Gastroesophageal sphincter (tissue), 4 donors: ENCODE measurements around the gene TPD52L2. TPM values are rescaled to one million over a fixed set of nuclear protein-coding genes. Genes with fewer than 3 reads are reported as not detected.

Experiments used
- ATAC-seq: fragments of 150-250 bp; one replicate; pipeline ENCODE4 v1.9.1; 2016; ENCODE audit warnings: mild to moderate bottlenecking, moderate library complexity
- H3K27ac ChIP-seq, 4 donors: fragments of 200-600 bp; sonication (generic) in 3 of 4; 1 replicate in 3 of 4; 2 replicates in 1 of 4; pipeline ENCODE4 v1.5.1; 2016 to 2019
- H3K27me3 ChIP-seq: fragments of 200-600 bp; sonication (generic); one replicate; pipeline ENCODE4 v1.5.1; 2019
- H3K36me3 ChIP-seq, 2 donors: fragments of 200-600 bp; sonication (generic); one replicate each; pipeline ENCODE4 v1.5.1; 2019; ENCODE audit warnings: control low read depth in 1 of 2
- H3K4me1 ChIP-seq, 3 donors: fragments of 200-600 bp; sonication (generic); 1 replicate in 2 of 3; 2 replicates in 1 of 3; pipeline ENCODE4 v1.5.1; 2016 to 2019; ENCODE audit warnings: control low read depth in 2 of 3
- H3K4me3 ChIP-seq, 2 donors: fragments of 200-600 bp; sonication (generic); one replicate each; pipeline ENCODE4 v1.5.1; 2019; ENCODE audit warnings: mild to moderate bottlenecking in 1 of 2, moderate library complexity in 1 of 2
- H3K9me3 ChIP-seq, 3 donors: fragments of 200-600 bp; sonication (generic); one replicate each; pipeline ENCODE4 v1.5.1; 2017 to 2019; ENCODE audit warnings: control low read depth in 2 of 3
- EP300 ChIP-seq: sonication (generic); formaldehyde crosslinking; IDR thresholded peaks from one replicate; pipeline ENCODE4 v1.6.1; 2017; ENCODE audit warnings: antibody characterized with exemption, mild to moderate bottlenecking
- POLR2A ChIP-seq, 2 donors: fragments of 450-650 bp; IDR thresholded peaks; one replicate each; pipeline ENCODE4 v1.6.1; 2017; ENCODE audit warnings: antibody characterized with exemption in 2 of 2, mild to moderate bottlenecking in 2 of 2, moderate library complexity in 1 of 2
- POLR2AphosphoS5 ChIP-seq: sonication (generic); formaldehyde crosslinking; IDR thresholded peaks from one replicate; pipeline ENCODE4 v1.6.1; 2017; ENCODE audit warnings: antibody characterized with exemption
- WGBS, 2 donors: methylation state at CpG; one replicate each; pipeline ENCODE4 v1.1.5; 2018; ENCODE audit warnings: low coverage in 1 of 2; 5-methylcytosine and 5-hydroxymethylcytosine counted together
- total RNA-seq, 4 donors: library from RNA; depleted of rRNA; stranded (reverse); fragments of >200 nt; gene quantifications; one replicate each; pipeline ENCODE4 v1.1.0, GENCODE V29; 2016
- TF ChIP-seq, protein P1 (sequence below), 4 experiments: fragments of 200-600 bp in 2 of 4; fragments of 450-650 bp in 2 of 4; sonication (generic) in 1 of 4; IDR thresholded peaks; one replicate each; pipeline ENCODE4 v1.5.1; 2017 to 2019; ENCODE audit warnings: antibody characterized with exemption in 4 of 4, mild to moderate bottlenecking in 2 of 4, moderate library complexity in 2 of 4

The TPD52L2 gene
- total RNA-seq, 4 donors from 2014 or later, result 136 to 157 (median 145) TPM

DNA sequence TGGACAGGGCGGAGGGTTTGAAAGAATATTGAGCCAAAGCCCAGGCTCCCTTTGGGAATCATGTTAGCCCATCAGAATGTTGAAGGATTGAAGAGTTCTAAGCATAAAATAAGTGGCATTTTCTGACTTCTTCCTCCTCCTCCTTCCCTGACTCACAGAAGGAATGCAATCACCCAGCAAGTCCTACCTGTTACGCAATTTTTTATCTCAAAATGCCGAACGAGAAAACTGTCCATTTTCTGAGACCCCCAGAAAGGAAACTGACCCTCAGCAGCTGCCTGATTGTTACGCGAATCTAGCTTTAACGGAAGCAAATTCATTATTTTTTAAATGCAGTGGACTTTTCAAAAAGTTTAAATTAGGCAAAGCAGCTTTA is 25.1 kb downstream of the TPD52L2 start:
- H3K4me1 ChIP-seq, result peaks cover 0 to 12% (median 0%) of the 10 kb centered on the region in 3 donors
- H3K27me3 ChIP-seq, result no peaks in the 10 kb centered on the region
- 89 to 91% methylated on average over 5 to 7 of the region's 7 CpGs for WGBS, 2 donors
- H3K27ac ChIP-seq, result no peak overlapping the region
- H3K9me3 ChIP-seq, result no peaks in the 10 kb centered on the region
- peaks cover 0 to 74% of the 10 kb centered on the region in 2 donors for H3K36me3 ChIP-seq
- ATAC-seq, result no peak
- TF ChIP-seq EP300 (no peak), POLR2A (IDR thresholded peaks at IDR 0.05) (no peak), POLR2AphosphoS5 (no peak)
- TF ChIP-seq, protein P1, sequence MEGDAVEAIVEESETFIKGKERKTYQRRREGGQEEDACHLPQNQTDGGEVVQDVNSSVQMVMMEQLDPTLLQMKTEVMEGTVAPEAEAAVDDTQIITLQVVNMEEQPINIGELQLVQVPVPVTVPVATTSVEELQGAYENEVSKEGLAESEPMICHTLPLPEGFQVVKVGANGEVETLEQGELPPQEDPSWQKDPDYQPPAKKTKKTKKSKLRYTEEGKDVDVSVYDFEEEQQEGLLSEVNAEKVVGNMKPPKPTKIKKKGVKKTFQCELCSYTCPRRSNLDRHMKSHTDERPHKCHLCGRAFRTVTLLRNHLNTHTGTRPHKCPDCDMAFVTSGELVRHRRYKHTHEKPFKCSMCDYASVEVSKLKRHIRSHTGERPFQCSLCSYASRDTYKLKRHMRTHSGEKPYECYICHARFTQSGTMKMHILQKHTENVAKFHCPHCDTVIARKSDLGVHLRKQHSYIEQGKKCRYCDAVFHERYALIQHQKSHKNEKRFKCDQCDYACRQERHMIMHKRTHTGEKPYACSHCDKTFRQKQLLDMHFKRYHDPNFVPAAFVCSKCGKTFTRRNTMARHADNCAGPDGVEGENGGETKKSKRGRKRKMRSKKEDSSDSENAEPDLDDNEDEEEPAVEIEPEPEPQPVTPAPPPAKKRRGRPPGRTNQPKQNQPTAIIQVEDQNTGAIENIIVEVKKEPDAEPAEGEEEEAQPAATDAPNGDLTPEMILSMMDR (IDR thresholded peaks at IDR 0.05), result no peak
- no peak overlapping the region for H3K4me3 ChIP-seq

DNA sequence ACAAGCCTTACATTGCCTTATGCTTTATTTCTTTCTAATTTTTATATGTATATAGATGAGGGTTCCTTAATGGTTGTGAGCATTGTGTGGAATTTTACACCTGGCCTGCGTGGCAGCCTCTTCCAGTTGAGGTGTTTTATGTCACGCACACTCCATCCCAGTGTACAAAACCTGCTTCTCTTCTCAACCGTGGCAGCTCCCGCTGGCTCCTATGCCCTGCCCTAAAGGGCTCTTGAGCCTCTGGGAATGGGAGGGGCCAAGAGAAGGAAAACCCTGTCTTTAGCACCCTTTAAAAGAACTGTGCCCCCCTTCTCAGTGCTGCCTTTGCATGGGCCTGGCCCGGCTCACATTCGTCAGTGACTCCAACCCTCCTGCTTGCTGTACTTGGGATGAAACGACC is 25.5 kb downstream of the TPD52L2 start:
- Histone ChIP-seq H3K4me3 (no peak overlapping the region), H3K4me1 (peaks cover 0 to 12% (median 0%) of the 10 kb centered on the region in 3 donors), H3K9me3 (no peaks in the 10 kb centered on the region), H3K27me3 (no peaks in the 10 kb centered on the region), H3K27ac (no peak overlapping the region), H3K36me3 (peaks cover 0 to 70% of the 10 kb centered on the region in 2 donors)
- TF ChIP-seq EP300 (no peak), POLR2A (IDR thresholded peaks at IDR 0.05) (no peak), POLR2AphosphoS5 (no peak)
- TF ChIP-seq, protein P1 (IDR thresholded peaks at IDR 0.05), result no peak
- ATAC-seq, result no peak
- WGBS, 2 donors, result 84% methylated on average over 4 of the region's 7 CpGs; no CpG with 5 or more reads in 1 of the 2 donors

DNA sequence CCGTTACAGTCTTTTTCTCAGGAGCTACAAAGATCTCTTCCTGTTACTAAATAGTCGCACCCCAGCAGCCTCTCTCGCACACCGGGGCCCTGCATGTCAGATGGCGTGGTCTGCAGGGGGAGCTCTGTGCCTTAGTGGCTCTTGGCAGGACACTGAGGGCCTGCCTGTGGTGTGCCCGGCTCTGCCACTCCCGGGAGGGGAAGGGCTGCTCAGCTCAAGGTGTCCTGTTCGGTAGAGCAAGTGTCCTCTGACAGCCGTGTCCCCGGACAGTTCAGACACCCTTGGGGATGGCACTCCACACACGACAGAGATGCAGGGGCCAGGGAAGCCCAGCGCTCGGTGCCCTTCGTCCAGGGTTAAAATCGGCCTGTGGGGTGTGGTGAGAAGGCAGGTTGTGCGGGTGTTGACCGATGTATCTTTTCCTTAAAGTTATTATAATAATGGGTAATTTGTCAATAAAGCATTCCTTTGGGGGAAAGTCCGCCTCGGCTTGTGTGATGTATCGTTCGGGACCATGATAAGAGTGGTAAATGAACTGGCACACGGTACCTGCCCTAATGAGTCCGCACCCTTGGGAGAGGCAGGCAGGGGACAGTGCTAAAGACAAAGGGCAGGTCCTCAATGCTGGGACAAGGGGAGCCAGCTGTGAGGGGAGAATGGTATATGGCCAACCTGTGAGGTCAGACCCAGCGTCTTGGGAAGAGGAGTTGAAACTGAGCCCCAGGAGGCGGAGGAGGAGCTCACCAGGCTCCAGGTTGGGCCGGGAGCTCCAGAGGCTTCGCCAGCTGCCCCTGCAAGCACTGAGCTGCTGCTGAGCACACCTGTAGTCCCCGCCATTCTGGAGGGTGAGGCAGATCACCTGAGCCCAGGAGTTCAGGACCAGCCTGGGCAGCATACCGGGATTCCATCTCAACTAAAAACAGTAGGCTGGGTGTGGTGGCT is 26.3 kb downstream of the TPD52L2 start:
- no peak for ATAC-seq
- peaks cover 0 to 63% of the 10 kb centered on the region in 2 donors for H3K36me3 ChIP-seq
- H3K27ac ChIP-seq, result no peak overlapping the region
- H3K4me1 ChIP-seq, result peaks cover 0 to 18% (median 3%) of the 10 kb centered on the region in 3 donors
- no peaks in the 10 kb centered on the region for H3K9me3 ChIP-seq
- no peak for TF ChIP-seq POLR2AphosphoS5
- TF ChIP-seq, protein P1 (IDR thresholded peaks at IDR 0.05), result no peak
- no peak for TF ChIP-seq POLR2A (IDR thresholded peaks at IDR 0.05)
- no peak for TF ChIP-seq EP300
- H3K27me3 ChIP-seq, result no peaks in the 10 kb centered on the region
- no peak overlapping the region for H3K4me3 ChIP-seq
- 82 to 85% methylated on average over 5 to 11 of the region's 29 CpGs for WGBS, 2 donors

DNA sequence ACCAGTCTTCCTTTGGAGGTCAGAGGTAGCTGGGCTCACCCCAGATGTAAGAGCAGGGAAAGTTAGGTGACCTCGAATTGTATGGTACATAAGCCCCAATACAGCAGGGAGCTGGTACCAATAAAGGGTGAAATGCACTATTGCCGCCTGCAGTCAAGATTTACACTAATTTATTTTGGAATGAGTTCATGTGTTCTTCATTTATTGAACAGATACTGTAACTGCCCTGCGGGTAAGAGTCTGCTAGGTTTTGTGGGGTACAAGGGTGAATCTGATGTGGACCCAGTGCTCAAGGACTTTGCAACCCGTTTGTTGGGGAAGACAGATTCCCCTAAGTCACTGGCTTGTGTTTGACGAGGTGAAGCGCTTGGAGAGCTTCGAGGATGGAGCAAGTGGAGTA is 27.3 kb downstream of the TPD52L2 start:
- no peak for ATAC-seq
- Histone ChIP-seq H3K36me3 (peaks cover 0 to 53% of the 10 kb centered on the region in 2 donors), H3K27me3 (no peaks in the 10 kb centered on the region), H3K4me3 (no peak overlapping the region), H3K27ac (no peak overlapping the region), H3K4me1 (peaks cover 0 to 28% (median 12%) of the 10 kb centered on the region in 3 donors), H3K9me3 (no peaks in the 10 kb centered on the region)
- TF ChIP-seq, protein P1 (IDR thresholded peaks at IDR 0.05), result no peak
- no peak for TF ChIP-seq EP300
- TF ChIP-seq POLR2A (IDR thresholded peaks at IDR 0.05), result no peak
- TF ChIP-seq POLR2AphosphoS5, result no peak
- WGBS, 2 donors, result 67 to 97% methylated on average over 6 of the region's 7 CpGs
